PC-9 (cell line): ENCODE data around the gene MRPS10. TPM values are rescaled to one million over a fixed set of nuclear protein-coding genes. Genes with fewer than 3 reads are reported as not detected.

Experiments
- BruUV-seq: library from RNA; stranded (reverse); fragments of 400-500 nt; replicated peaks from 2 replicates; lab custom pipeline; 2021; lab: Mats Ljungman, UMichigan
- CTCF ChIA-PET: fragments of 300-600 bp; sonication (Branson Sonifier 250); formaldehyde crosslinking; loops from one replicate; lab custom pipeline; 2022; ENCODE audit warnings: antibody characterized with exemption; lab: Charles Lee
- POLR2A ChIA-PET: fragments of 300-600 bp; sonication (Branson Sonifier 250); formaldehyde crosslinking; loops from one replicate; lab custom pipeline; 2022; ENCODE audit warnings: antibody characterized with exemption; ENCODE audit not compliant: unreplicated experiment; lab: Charles Lee
- DNase-seq, 2 experiments: peaks; one replicate each; pipeline versions ENCODE4 v3.0.0 to v3.0.0-alpha.2; 2015 to 2022; ENCODE audit warnings: mixed read lengths in 1 of 2
- H2AFZ ChIP-seq: fragments of 200-600 bp; sonication (generic); 2 replicates; pipeline ENCODE4 v1.8.1; 2017; ENCODE audit warnings: antibody characterized with exemption
- H3F3A ChIP-seq: fragments of 200-600 bp; sonication (generic); 2 replicates; pipeline ENCODE4 v1.8.1; 2017; ENCODE audit warnings: antibody characterized with exemption, mild to moderate bottlenecking, low read depth; ENCODE audit not compliant: insufficient read depth
- H3K27ac ChIP-seq: fragments of 200-600 bp; sonication (generic); 2 replicates; pipeline ENCODE4 v1.6.1; 2016; ENCODE audit warnings: mixed run types
- H3K27me3 ChIP-seq: fragments of 200-600 bp; sonication (generic); 2 replicates; pipeline ENCODE4 v1.6.1; 2016; ENCODE audit warnings: low read depth, mixed run types; ENCODE audit not compliant: insufficient read depth
- H3K36me3 ChIP-seq: fragments of 200-600 bp; sonication (generic); 2 replicates; pipeline ENCODE4 v1.6.1; 2016; ENCODE audit warnings: low read depth, mixed run types
- H3K4me1 ChIP-seq: fragments of 200-600 bp; sonication (generic); replicated peaks from 2 replicates; pipeline ENCODE4 v1.6.1; 2016; ENCODE audit warnings: mixed run types; ENCODE audit not compliant: insufficient read depth
- H3K4me2 ChIP-seq: fragments of 200-600 bp; sonication (generic); 2 replicates; pipeline ENCODE4 v1.6.1; 2017; ENCODE audit warnings: mixed run types
- H3K4me3 ChIP-seq: fragments of 200-600 bp; sonication (generic); 2 replicates; pipeline ENCODE4 v1.6.1; 2016; ENCODE audit warnings: mixed run types
- H3K79me2 ChIP-seq: fragments of 200-600 bp; sonication (generic); 2 replicates; pipeline ENCODE4 v1.6.1; 2017; ENCODE audit warnings: low read depth, mixed run types
- H3K9me2 ChIP-seq: fragments of 200-600 bp; sonication (generic); 2 replicates; pipeline ENCODE4 v1.8.1; 2017; ENCODE audit warnings: mild to moderate bottlenecking; ENCODE audit not compliant: insufficient read depth
- H3K9me3 ChIP-seq: fragments of 200-600 bp; sonication (generic); 2 replicates; pipeline ENCODE4 v1.8.1; 2016; ENCODE audit warnings: low read depth; ENCODE audit not compliant: insufficient read depth
- H4K20me1 ChIP-seq: fragments of 200-600 bp; sonication (generic); 2 replicates; pipeline ENCODE4 v1.8.1; 2017; ENCODE audit not compliant: insufficient read depth
- CTCF ChIP-seq: fragments of 200-600 bp; sonication (generic); conservative IDR thresholded peaks from 2 replicates; pipeline ENCODE4 v1.6.1; 2017; ENCODE audit warnings: mixed run types, antibody characterized with exemption, mild to moderate bottlenecking, moderate library complexity
- EZH2 ChIP-seq: fragments of 200-600 bp; sonication (generic); IDR thresholded peaks from 2 replicates; pipeline ENCODE4 v1.8.0; 2017; ENCODE audit warnings: antibody characterized with exemption, low read depth
- intact Hi-C: fragments of 100-400 bp; cut with micrococcal nuclease; formaldehyde crosslinking; loops from one replicate; pipeline ENCODE4 v1.10.0; 2022; ENCODE audit not compliant: unreplicated experiment
- total RNA-seq: library from RNA; stranded (reverse); gene quantifications from 2 replicates; pipeline ENCODE4 v1.2.3, GENCODE V29; 2021

MRPS10 gene
- total RNA-seq, 1 experiment from 2014 or later, result 56.5 TPM

DNA sequence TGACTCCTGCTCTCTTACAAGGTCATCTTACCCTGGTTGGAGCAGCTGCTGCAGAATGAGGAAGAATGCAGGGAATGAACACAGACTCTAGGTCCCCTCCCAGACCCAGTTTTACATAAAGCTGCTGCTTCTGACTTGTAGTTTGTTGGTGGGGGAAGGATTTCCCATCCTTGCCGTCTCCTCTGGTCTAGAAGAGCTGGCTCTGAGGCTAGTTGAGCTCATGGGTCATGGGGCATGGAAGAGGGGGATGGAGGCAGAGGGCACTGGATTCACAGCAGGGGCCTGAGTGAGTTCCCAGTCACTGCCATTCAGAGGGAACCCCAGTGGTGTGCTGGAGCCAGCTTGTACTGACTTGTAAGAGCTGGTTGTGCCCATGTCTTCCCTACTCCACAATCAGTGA lies 53.7 kb downstream of the MRPS10 start:
- Histone ChIP-seq H3K9me2 (no peaks in the 10 kb centered on the region), H3K4me1 (0 out of 2 replicates have a peak, but pooled peaks cover 14% of the 10 kb centered on the region), H3K36me3 (no peaks in the 10 kb centered on the region), H3K4me3 (no peak overlapping the region), H3K27me3 (no peaks in the 10 kb centered on the region), H3K79me2 (no peaks in the 10 kb centered on the region), H3K9me3 (no peaks in the 10 kb centered on the region), H3F3A (no peaks in the 10 kb centered on the region; the same call in 1 of the 2 replicates), H4K20me1 (no peaks in the 10 kb centered on the region), H3K27ac (no peak overlapping the region), H2AFZ (no peak overlapping the region), H3K4me2 (no peak overlapping the region)
- no peak for DNase-seq
- POLR2A ChIA-PET, result no interaction called here
- intact Hi-C loops, result no loop called here
- no TSS peak for BruUV-seq
- TF ChIP-seq EZH2 (no peak), CTCF (no peak)
- CTCF ChIA-PET, result no interaction called here

- Histone ChIP-seq H3K27ac (no peak overlapping the region), H2AFZ (no peak overlapping the region), H3F3A (no peaks in the 10 kb centered on the region; the same call in 1 of the 2 replicates), H3K36me3 (no peaks in the 10 kb centered on the region), H3K79me2 (no peaks in the 10 kb centered on the region), H3K4me2 (no peak overlapping the region), H3K4me3 (no peak overlapping the region), H3K27me3 (no peaks in the 10 kb centered on the region), H3K4me1 (0 out of 2 replicates have a peak, but pooled peaks cover 15% of the 10 kb centered on the region), H3K9me3 (no peaks in the 10 kb centered on the region), H3K9me2 (no peaks in the 10 kb centered on the region), H4K20me1 (no peaks in the 10 kb centered on the region)
- ChIA-PET POLR2A (interaction anchor here (0.8 kb wide), 1 partner anchor 80 kb away, joined by 8 read pairs; no protein-coding TSS in a partner anchor), CTCF (no interaction called here)
- no TSS peak for BruUV-seq
- TF ChIP-seq EZH2 (no peak), CTCF (no peak)
- intact Hi-C loops, result no loop called here
- no peak for DNase-seq
Measured at GRCh38 chr6:42162812-42163211, 54.8 kb downstream of the MRPS10 start.

DNA sequence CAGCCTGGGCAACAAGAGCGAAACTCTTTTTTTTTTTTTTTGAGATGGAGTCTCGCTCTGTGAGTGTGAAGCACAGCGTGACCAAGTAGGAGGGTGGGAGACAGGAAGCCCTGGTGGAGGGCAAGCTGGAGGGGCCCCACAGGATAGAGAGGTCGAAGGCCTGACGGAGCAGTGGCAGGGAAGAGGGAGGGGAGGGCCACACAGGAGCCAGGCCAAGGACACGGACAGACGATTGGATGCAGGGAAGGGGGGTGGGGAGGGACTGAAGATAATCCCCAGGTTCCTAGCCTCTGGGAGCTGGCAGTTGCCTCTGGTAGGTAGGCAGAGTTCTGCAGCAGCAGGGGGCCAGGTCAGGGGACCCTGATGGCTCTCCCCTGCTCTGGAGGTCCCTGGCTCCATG lies 55.3 kb downstream of the MRPS10 start:
- no peak overlapping the region for H3K4me2 ChIP-seq
- no TSS peak for BruUV-seq
- no peaks in the 10 kb centered on the region for H4K20me1 ChIP-seq
- H3K79me2 ChIP-seq, result no peaks in the 10 kb centered on the region
- H3K4me1 ChIP-seq, result 0 out of 2 replicates have a peak, but pooled peaks cover 15% of the 10 kb centered on the region
- no peaks in the 10 kb centered on the region for H3K9me2 ChIP-seq
- no peak overlapping the region for H3K4me3 ChIP-seq
- no peak for TF ChIP-seq CTCF
- no peak for TF ChIP-seq EZH2
- intact Hi-C loops, result no loop called here
- DNase-seq, result no peak
- no peaks in the 10 kb centered on the region for H3K27me3 ChIP-seq
- ChIA-PET POLR2A (interaction anchor here (0.6 kb wide), 1 partner anchor 116 kb away, joined by 3 read pairs; no protein-coding TSS in a partner anchor), CTCF (no interaction called here)
- H2AFZ ChIP-seq, result no peak overlapping the region
- no peaks in the 10 kb centered on the region for H3K36me3 ChIP-seq
- no peaks in the 10 kb centered on the region for H3K9me3 ChIP-seq
- no peaks in the 10 kb centered on the region; the same call in 1 of the 2 replicates for H3F3A ChIP-seq
- H3K27ac ChIP-seq, result no peak overlapping the region
